GM18505 (cell line): Measurements from ENCODE around the gene STMN1.

Experiments used
- ATAC-seq: cut with Tn5 transposase; IDR thresholded peaks from one replicate; pipeline ENCODE4 v1.9.1; 2021; ENCODE audit not compliant: unreplicated experiment
- POLR2A ChIP-seq: IDR thresholded peaks from 4 replicates; pipeline ENCODE4 v1.6.1; 2011; ENCODE audit warnings: borderline replicate concordance; ENCODE audit not compliant: insufficient read depth, insufficient read length; ENCODE audit errors: extremely low read depth

Gene STMN1

DNA sequence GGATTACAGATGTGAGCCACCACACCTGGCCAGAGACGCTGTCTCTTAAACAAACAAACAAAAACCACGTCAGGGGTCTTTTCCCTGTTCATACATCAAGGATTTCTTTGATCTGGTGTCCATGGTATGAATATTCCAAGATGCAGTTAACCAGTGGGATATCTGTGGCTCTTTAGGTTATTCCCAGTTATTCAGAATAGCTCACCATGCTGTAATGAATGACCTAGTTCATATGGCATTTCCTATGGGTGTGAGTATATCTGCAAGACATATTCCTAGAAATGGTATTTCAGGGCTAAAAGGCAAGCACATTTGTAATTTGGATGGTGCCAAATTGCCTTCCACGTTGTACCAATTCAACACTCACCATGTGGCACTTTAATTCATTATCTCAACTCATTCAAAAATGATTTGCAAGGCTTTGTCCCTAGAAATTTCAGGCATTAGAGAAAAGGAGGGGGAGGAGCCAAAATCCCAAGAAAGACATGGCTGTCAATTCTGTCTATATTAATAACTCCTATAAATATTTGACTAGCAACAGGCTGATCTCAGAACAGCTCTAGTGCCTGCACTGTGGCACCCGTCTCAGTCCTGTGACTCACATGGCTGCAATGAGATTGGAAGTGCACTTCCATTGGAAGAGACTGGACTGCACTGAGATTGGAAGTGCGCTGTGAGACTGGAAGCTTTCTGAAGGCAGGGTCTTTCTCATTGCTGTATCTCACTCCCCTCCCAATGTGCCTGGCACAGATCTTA is 6.0 kb upstream of the STMN1 start:
- no peak for TF ChIP-seq POLR2A
- no peak for ATAC-seq

DNA sequence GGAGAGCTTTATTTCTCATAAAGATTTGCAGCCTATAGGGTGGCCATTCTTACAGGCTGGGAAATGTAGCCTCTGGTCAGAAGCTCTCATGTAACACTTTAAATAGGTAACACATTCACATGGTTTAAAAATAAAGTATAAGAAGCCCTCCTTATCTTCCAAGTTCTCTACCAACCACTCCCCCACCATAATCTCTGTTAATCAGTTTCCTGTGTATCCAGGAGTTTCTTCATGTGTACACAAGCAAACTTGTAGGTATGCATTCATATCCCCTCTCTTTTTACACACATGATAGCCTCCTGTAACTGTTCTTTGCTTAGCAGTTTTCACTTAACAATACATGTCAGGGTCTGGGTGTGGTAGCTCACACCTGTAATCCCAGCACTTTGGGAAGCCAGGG is 4.9 kb upstream of the STMN1 start:
- no peak for TF ChIP-seq POLR2A
- no peak for ATAC-seq

DNA sequence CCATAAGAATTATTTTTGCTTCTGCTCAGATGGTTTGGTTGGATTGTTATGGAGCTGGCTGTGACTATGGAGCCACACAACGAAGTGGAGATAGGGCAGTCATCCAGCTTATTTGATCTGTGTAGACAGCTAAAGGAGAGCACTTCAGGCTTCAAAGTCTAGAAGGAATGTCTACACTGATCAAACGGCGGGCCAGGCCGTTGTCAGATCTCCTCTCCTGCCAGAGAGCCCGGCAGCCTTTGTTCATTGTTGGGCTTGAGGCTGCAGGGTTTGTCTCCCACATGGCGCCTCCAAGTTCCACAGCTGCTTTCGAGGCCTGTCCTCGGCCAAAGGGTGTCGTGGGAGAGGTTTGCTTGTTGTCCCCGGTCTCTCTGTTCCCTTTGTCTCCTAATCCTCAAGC is 2.8 kb upstream of the STMN1 start:
- no peak for TF ChIP-seq POLR2A
- ATAC-seq = no peak

DNA sequence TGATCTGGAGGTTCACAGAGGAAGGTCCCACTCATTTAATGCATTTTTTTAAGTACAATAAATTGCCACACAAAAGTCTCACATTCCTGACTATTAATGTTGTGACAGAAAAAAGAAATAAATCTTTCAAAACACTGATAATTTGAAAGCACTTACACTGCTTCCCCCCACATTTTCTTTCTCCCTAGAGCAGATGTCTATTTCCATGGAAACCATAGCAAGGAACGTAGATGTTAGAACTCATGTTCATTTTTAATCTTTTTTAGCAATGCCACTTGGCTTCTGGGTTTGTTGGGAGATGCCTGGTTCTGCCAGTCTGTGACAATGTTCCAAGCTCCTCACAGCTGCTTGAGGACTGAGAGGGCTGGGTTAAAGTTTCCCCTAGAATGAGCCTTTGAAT is 1.9 kb upstream of the STMN1 start:
- TF ChIP-seq POLR2A = no peak

DNA sequence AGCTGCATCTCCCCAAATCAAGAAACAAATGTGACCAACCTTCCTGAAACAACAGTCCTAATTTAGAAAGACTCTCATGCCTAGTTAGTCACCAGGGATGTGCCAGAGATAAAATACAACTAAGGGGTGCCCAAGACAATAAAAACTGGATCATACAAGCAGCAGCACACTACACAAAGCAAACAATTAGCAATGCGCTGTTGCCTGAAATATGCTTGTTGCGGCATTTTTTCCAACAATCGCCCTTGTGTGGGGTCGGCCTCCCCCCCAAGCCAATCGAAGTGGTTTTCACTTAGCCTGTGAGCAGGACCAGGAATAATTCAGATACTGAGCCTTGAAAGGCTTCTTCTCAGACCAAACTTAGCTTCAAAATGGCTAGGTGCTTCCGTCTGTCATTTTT is 1.4 kb upstream of the STMN1 start:
- no peak for ATAC-seq
- no peak for TF ChIP-seq POLR2A

More for the DNA sequence above, 1.9 kb upstream of the STMN1 start:
- ATAC-seq = no peak

DNA sequence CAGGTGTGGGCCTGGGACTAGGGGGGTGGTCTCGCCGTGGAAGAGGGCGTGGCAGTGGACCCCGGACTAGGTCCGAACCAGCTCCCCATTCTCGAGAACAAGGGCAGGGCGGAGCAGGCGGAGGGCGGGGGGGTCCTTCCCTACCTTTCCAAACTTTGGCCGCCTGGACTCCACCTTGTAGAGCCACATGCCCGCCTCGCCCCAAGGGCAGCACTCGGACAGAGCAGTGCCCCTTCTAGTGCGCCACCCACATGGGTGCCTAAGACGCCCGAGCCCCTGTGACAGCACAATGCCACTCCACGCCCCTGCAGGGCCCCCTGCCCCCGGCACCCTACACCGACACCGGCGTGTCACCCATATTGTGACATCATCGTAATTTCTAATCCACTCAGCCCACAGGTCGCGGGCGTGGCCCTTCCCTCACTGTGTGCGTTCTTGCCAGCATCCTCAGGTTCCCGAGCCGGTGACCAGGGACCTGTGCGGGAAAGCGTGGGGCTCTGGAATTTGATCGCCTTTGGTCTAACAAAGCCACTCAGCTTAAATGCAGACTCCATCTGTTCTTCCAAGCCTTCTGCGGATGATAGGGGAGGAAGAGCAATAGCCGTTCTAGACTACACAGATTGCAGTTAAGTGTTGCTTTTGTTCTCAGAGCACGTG is 553 bp upstream of the STMN1 start:
- ATAC-seq = no peak
- no peak for TF ChIP-seq POLR2A

DNA sequence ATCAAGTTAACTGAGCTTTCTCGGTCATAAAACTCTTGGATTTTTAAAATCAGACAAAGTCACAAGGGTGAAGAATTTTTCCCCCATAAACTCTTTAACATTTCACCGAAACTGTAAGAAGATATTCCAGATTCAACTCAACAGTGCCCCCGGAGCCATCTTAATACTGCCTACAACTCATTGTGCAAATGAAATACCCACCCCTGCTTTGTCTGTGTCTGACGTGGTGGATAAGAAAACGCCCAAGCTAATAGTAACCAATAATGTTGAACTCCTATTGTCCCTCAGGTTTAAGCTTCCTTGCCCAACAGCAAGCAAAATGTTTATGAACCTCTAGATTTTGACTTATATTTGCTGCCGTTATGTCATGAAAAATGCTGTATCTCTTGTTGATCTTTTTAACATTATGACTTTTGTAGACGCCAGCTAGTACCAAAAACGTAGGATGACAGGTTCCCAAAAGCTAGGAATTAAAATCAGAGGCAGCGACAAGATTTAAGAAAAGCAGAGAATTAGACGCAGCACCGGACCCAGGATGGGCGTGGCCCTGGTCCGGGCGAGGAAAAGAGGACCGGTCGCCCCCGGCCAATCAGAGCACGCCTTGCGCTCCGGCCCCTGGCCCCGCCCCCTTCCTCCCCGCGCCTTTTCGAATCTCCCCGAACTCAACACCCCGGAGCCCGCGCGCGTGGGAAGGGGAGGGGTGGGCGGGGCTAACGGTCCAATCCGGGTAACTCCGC is 1.1 kb downstream of the STMN1 start:
- peak; percentile 30 for TF ChIP-seq POLR2A
- ATAC-seq = peak; percentile 63

DNA sequence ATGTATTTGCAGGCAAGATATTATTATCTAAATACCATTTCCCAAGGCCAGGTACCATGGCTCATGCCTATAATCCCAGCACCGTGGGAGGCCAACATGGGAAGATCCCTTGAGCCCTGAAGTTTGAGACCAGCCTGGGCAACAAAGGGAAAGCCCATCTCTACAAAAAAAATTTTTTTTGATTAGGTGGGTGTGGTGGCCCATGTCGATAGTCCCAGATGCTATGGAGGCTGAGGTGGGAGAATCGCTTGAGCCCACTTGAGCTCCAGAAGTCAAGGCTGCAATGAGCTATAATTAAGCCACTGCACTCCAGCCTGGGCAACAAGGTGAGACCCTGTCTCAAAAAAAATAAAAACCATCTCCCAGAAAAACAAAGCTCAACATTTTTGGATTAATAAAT is 2.2 kb downstream of the STMN1 start:
- ATAC-seq = no peak
- TF ChIP-seq POLR2A = no peak

DNA sequence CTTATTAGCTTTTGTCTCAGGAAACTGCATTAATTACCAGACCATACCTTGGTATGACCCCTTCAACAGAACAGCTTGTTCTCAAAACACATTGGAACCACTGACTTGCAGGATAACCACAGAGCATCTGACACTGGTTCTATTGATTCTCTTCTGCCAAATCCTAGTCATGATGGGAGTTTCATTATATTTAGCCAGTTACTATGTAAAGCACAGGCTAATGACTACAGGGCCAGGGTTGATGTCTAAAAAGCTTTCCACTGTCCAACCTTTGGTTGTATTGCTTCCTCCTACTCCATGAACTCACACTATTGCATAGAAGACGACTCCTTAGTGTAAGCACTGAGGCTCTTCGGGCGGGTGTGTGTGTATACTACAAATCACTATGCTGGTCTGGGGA is 3.8 kb downstream of the STMN1 start:
- ATAC-seq = no peak
- no peak for TF ChIP-seq POLR2A

DNA sequence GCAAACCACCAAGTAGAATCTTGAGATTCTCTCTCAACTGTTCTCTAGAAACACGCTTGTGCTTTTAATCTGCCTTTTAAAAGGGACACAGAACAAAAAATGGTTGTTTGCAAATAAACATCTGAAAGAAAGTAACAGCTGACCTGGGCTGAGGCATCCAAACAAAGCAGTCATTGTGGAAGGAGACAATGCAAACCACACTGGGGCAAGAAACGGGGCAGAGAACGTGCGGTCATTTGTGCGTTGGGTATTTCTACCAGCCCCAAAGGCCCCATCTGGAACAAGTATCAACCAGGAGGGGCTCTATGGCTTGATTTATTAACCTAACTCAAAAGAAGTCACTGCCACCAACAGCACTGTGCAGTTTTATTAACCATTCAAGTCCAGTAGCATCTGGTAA is 6.0 kb downstream of the STMN1 start:
- ATAC-seq = no peak
- TF ChIP-seq POLR2A = no peak

DNA sequence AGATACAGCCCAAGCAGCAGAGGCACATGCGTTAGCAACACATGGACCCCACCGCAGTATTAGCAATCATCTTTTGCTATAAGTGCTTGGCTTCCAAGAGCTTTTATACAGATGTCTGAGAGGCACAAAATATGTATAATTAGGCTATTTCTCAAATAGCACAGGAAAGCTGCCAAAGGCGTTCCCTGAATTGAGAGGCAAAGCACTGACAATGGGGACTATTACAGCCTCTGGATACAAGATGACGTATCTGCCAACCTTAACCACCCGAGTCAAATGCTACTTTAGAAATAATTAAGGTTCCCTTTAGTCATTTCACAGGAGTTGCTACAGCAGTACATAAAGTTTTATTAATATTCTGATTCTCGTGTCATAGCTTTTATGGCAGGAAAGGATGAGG is 6.4 kb downstream of the STMN1 start:
- no peak for TF ChIP-seq POLR2A
- no peak for ATAC-seq

DNA sequence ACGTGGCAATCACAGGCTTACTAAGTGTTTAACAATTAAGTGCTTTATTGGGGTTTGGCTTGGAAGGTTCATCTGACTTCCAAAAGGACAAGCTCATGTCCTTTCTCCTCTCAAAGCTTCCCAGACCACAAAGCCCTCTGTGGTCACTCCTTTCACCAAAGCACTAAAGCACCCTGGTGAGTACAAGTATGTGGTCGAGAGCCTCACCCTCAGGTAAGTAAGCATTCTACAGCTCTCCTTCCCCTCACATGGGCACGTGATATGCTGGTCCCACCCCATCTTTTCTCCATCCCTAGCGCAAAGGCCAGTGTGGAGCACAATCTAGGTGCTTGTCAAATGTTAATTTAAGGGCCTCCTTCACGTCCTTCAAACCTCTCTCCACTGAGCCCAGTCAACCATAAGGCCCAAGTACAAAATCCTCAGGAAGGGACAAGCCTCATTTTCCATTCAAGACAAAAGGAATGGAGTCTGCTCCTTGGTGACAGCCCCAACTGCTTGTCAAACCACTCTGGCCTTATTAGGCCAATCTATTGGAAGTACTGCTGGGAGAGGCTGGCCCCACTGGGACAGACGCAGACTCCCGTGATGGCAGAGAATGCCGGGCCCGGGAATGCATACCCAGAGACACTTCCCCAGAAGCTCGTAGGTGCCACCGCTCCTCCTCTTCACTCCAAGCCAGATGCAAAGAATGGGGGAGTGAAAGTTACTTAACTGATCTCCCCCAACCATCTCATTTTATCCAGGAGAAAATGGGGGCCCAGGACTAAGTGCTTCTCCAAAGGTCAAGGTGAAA is 7.8 kb downstream of the STMN1 start:
- TF ChIP-seq POLR2A = no peak
- no peak for ATAC-seq

DNA sequence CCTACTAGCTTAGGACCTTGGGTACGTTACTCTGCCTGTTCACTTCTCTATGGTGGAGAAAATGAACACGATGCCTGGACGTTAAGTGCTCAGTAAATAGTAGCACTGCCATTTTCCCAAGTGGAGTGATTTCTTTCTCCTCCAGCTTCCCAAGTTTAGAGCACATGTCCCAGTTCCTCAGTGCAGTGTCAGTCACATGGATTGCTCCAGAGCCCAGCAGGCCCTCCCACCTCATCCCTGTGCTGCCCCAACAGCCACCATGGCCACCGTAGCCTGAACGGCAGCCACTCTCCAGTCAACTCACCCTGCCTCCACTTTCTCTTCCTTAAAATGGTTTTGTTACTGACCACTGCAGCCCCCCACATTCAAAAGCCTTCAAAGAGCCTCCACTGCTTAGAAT is 8.5 kb downstream of the STMN1 start:
- ATAC-seq = no peak
- TF ChIP-seq POLR2A = no peak

DNA sequence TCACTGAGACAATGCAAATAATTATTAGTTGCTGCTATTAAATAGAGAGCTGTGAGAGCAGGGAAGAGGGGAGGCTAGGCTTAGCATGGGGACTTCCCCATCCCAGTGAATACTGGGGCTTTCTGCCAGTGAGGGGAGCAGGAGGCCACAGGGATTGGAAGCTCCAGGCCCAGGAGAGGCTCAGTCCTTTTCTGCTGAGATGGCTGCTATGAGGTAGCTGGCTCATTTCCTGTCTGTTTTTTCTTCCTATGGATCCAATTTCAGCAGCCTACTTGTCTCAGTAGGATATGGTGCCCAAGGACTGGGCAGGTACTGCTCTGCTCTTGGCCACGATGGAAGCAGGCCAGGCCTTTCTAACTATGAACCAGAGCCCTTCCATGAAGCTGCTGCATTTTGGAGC is 10.0 kb downstream of the STMN1 start:
- TF ChIP-seq POLR2A = no peak
- ATAC-seq = no peak

DNA sequence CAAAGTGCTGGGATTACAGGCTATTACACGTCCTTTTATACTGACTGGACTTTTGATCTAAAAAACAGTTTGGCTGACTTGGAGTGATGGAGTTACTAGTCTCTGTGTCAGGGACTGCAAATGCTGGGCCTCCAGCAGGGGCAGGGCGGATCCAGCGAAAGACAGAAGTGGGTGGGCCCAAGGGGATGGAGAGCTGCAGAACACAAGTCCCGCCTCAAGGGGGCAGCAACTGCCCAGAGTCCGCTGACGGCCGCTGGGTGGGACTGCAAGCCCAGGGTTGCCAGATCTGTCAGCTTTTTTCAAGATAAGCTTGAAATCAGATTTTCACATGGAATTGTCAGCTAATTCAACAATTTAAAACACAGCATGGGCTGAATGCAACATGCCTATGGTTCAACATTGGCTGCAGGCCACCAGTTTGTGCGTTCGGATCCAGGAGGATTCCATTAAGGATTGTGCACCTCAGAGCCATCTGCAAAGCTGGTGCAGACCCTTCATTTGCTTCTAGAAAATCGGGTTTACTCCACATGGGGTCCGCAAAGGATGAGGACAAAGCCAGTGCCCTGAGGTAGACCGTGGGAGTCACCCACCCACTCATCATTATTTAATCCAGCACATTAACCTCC is 10.7 kb downstream of the STMN1 start:
- ATAC-seq = peak; percentile 81

More for the DNA sequence above, 10.7 kb downstream of the STMN1 start:
- TF ChIP-seq POLR2A = no peak
